Ovary (tissue), 9 donors: ENCODE results near the gene GPR132. TPM values are rescaled to one million over a fixed set of nuclear protein-coding genes. Genes with fewer than 3 reads are reported as not detected.

Experiments
- DNase-seq, 5 donors: peaks; one replicate each; pipeline ENCODE4 v3.0.0-alpha.2; 2019 to 2020
- H3K27ac ChIP-seq, 2 donors: fragments of 200-600 bp; one replicate each; pipeline versions ENCODE4 v1.5.1 to v1.8.0; 2019 to 2022
- H3K27me3 ChIP-seq: fragments of 200-600 bp; one replicate; pipeline ENCODE4 v1.8.0; 2022
- H3K36me3 ChIP-seq: fragments of 200-600 bp; sonication (generic); one replicate; pipeline ENCODE4 v1.5.1; 2019
- H3K4me1 ChIP-seq: one replicate; pipeline ENCODE4 v1.8.1; 2013; ENCODE audit warnings: mild to moderate bottlenecking, moderate library complexity; ENCODE audit not compliant: insufficient read depth
- H3K4me3 ChIP-seq: fragments of 200-600 bp; sonication (generic); one replicate; pipeline ENCODE4 v1.5.1; 2017
- H3K9me3 ChIP-seq, 2 donors: fragments of 200-600 bp in 1 of 2; sonication (generic) in 1 of 2; one replicate each; pipeline versions ENCODE4 v1.5.1 to v1.8.1; 2013 to 2019; ENCODE audit warnings: mild to moderate bottlenecking in 1 of 2, moderate library complexity in 1 of 2
- EP300 ChIP-seq: sonication (generic); formaldehyde crosslinking; IDR thresholded peaks from one replicate; pipeline ENCODE4 v1.6.1; 2017; ENCODE audit warnings: antibody characterized with exemption
- POLR2A ChIP-seq: fragments of 450-650 bp; IDR thresholded peaks from one replicate; pipeline ENCODE4 v1.6.1; 2017; ENCODE audit warnings: antibody characterized with exemption, mild to moderate bottlenecking, moderate library complexity
- WGBS, 3 donors: extraction: QIAGEN DNeasy Blood & Tissue Kit in 1 of 3; methylation state at CpG; one replicate each; pipeline versions ENCODE4 v1.1.5 to v1.1.7; 2013 to 2017; 5-methylcytosine and 5-hydroxymethylcytosine counted together
- intact Hi-C, 4 donors: fragments of 100-400 bp; cut with DNase I; formaldehyde crosslinking; loops; one replicate each; pipeline versions ENCODE4 v1.11.0 to v1.15.1; 2022 to 2023
- polyA plus RNA-seq, 2 donors: library from polyadenylated mRNA; stranded (reverse); fragments of 200-250 nt in 1 of 2; fragments of 350-450 nt in 1 of 2; fragmentation: Illumina TruSeq in 1 of 2; extraction: RNeasy Lipid Tissue Mini Kit (QIAGEN cat#74804) in 1 of 2; gene quantifications; one replicate each; pipeline ENCODE4 v1.2.3, GENCODE V29; 2013 to 2014
- total RNA-seq, 7 donors: library from RNA; depleted of rRNA in 2 of 7; stranded (reverse); fragments of >200 nt in 2 of 7; fragmentation: NEBNext Ultra II Directional in 3 of 7; extraction: Animal tissue kit (Norgen Biotek cat#: 25700) in 3 of 7; gene quantifications; one replicate each; pipeline versions ENCODE4 v1.1.0 to v1.2.4, GENCODE V29; 2016 to 2023
- TF ChIP-seq, protein P1 (sequence below), 3 donors: fragments of 450-650 bp in 2 of 3; fragments of 200-600 bp in 1 of 3; IDR thresholded peaks; one replicate each; pipeline versions ENCODE4 v1.5.1 to v1.8.0; 2016 to 2022; ENCODE audit warnings: antibody characterized with exemption in 3 of 3, mild to moderate bottlenecking in 1 of 3
- donor health status: DM: no; HTN: no; CAD: no; lungs with moderate emphysema.
- donor health status: DM: no; HTN: no; CAD: no.
- donor health status: Bipolar disorder and iron deficiency.
- donor health status: DM: yes; HTN: yes; CAD: no.
- donor health status: DM: no; HTN: no; CAD: no.
- donor health status: DM: yes; HTN: yes; CAD: no.

GPR132 gene
- total and polyA plus RNA-seq, 9 donors, result 0.27 to 2.0 (median 0.73) TPM

GRCh38 chr14:105019861-105020814, 45.1 kb downstream of the GPR132 start:
- WGBS, 3 donors, result 5 to 10% (median 7%) methylated on average over 46 to 75 of the region's 75 CpGs
- Histone ChIP-seq H3K9me3 (no peaks in the 10 kb centered on the region), H3K36me3 (no peaks in the 10 kb centered on the region), H3K27ac (peak overlapping the region in 1 of 2 donors; percentile 67), H3K4me1 (peaks cover 12% of the 10 kb centered on the region), H3K27me3 (no peaks in the 10 kb centered on the region), H3K4me3 (peak overlapping the region; percentile 54)
- peak; percentile 29 to 67 (median 50) for DNase-seq
- no peak for TF ChIP-seq EP300
- TF ChIP-seq, protein P1, sequence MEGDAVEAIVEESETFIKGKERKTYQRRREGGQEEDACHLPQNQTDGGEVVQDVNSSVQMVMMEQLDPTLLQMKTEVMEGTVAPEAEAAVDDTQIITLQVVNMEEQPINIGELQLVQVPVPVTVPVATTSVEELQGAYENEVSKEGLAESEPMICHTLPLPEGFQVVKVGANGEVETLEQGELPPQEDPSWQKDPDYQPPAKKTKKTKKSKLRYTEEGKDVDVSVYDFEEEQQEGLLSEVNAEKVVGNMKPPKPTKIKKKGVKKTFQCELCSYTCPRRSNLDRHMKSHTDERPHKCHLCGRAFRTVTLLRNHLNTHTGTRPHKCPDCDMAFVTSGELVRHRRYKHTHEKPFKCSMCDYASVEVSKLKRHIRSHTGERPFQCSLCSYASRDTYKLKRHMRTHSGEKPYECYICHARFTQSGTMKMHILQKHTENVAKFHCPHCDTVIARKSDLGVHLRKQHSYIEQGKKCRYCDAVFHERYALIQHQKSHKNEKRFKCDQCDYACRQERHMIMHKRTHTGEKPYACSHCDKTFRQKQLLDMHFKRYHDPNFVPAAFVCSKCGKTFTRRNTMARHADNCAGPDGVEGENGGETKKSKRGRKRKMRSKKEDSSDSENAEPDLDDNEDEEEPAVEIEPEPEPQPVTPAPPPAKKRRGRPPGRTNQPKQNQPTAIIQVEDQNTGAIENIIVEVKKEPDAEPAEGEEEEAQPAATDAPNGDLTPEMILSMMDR (IDR thresholded peaks at IDR 0.05), result no peak
- TF ChIP-seq POLR2A, result peak; percentile 21
- intact Hi-C loops, result loop anchor here in 2 of 4 donors (5.0 kb wide), 2 partner anchors 33 to 38 kb away; partner anchors contain the start of gene CLBA1 (in 1 of the 2)

DNA sequence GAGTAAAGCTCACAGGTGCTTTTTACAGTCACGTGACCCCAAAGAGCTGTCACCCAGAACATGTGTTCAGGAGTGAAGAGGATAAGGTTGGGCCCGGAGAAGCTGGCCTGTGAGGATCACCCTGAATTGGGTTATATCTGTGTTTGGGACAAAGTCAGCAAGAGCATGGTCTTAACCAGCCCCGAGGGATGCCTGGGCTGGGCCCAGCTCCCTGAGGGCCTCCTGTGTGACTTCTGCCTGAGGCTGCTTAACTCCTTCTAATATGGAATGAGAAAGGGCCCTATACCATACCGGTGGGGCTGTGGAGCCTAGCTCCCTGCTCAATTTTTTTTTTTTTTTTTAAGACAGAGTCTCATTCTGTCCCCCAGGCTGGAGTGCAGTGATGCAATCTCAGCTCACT, 46.8 kb downstream of the GPR132 start:
- H3K27me3 ChIP-seq, result no peaks in the 10 kb centered on the region
- H3K36me3 ChIP-seq, result no peaks in the 10 kb centered on the region
- no peak overlapping the region for H3K4me3 ChIP-seq
- no peak overlapping the region for H3K27ac ChIP-seq
- no peak for DNase-seq
- H3K9me3 ChIP-seq, result no peaks in the 10 kb centered on the region
- no peak for TF ChIP-seq EP300
- no peak for TF ChIP-seq POLR2A
- TF ChIP-seq, protein P1 (IDR thresholded peaks at IDR 0.05), result no peak
- H3K4me1 ChIP-seq, result peaks cover 12% of the 10 kb centered on the region
- intact Hi-C loops, result loop anchor here in 1 of 4 donors (5.0 kb wide), 1 partner anchor 36 kb away; no protein-coding TSS in a partner anchor
- WGBS, 3 donors, result 80 to 86% (median 86%) methylated on average over 4 of the region's 4 CpGs

DNA sequence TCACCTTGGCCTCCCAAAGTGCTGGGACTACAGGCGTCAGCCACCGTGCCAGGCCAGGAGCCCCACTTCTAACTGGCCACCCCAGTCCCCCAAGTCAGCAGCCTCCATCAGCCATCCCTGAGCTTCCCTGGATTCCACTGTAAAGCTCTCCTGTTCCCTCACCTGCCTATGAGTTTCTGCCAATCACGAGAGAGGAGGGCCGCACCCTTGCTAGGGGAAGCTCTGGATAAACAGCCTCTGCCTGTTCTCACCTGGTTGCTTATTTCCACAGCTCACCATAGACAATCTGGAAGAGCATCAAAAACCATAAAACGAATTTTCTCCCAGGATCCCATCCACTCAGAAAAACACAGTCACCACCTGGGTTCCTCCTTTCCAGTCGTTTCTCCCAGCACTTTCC, 49.3 kb downstream of the GPR132 start:
- no peaks in the 10 kb centered on the region for H3K27me3 ChIP-seq
- 72 to 88% (median 86%) methylated on average over 6 of the region's 6 CpGs for WGBS, 3 donors

DNA sequence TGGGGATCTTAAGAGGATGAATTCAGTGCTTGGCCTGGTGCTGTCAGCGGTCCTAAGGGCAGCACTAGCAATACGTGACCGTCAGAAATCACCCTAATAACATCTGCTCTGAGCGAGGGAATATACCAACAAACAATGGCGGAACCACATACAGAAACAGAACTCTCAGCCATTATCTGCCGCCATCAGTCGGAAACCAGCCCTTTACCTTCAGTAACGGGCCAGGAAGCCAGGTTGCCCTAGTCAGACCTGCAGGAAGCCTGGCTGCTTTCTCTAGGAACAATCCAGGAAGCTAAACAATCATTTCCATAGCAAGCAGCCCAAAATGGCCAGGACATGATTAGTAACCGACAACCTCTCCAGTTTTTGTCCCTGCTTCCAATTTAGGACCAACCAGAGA, 50.0 kb downstream of the GPR132 start:
- Histone ChIP-seq H3K4me3 (no peak overlapping the region), H3K4me1 (peaks cover 9% of the 10 kb centered on the region), H3K36me3 (no peaks in the 10 kb centered on the region), H3K27me3 (no peaks in the 10 kb centered on the region), H3K9me3 (no peaks in the 10 kb centered on the region), H3K27ac (no peak overlapping the region)
- TF ChIP-seq POLR2A, result no peak
- no peak for TF ChIP-seq EP300
- TF ChIP-seq, protein P1 (IDR thresholded peaks at IDR 0.05), result no peak
- WGBS, 3 donors, result 80 to 85% (median 84%) methylated on average over 9 of the region's 9 CpGs
- intact Hi-C loops, result loop anchor here in 1 of 4 donors (5.0 kb wide), 1 partner anchor 33 kb away; no protein-coding TSS in a partner anchor
- no peak for DNase-seq

More for the DNA sequence above, 49.3 kb downstream of the GPR132 start:
- Histone ChIP-seq H3K4me3 (no peak overlapping the region), H3K36me3 (no peaks in the 10 kb centered on the region), H3K9me3 (no peaks in the 10 kb centered on the region), H3K4me1 (peaks cover 9% of the 10 kb centered on the region), H3K27ac (no peak overlapping the region)
- DNase-seq, result no peak
- no peak for TF ChIP-seq EP300
- TF ChIP-seq, protein P1 (IDR thresholded peaks at IDR 0.05), result no peak
- TF ChIP-seq POLR2A, result no peak
- intact Hi-C loops, result loop anchor here in 1 of 4 donors (5.0 kb wide), 1 partner anchor 34 kb away; no protein-coding TSS in a partner anchor
